ENCODE data around the gene CXCL17.

DNA sequence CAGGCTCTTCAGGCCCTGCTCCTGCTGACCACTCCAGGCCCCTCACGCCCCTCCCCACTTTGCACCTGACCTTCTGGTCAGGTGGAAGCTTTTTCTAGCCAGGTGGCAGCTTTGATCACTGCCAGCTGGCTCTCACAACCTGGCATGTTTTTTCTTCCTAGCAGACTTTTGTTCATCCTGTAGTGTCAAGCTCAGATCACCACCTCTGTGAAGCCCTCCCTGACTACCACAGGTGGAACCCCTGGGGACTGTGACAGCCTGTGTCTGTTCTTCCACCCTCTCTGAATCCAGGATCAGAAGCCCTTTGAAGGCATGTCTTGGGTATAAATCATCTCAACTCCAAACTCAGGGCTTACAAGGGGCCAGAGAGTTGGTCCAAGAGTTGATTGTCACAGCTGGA lies 42.3 kb downstream of the CXCL17 start:
- TF ChIP-seq CTCF (IDR thresholded peaks at IDR 0.05) = no peak
- no peak for TF ChIP-seq POLR2A (IDR thresholded peaks at IDR 0.05)
- TF ChIP-seq POLR2AphosphoS5 (IDR thresholded peaks at IDR 0.05; ENCODE audit: insufficient read depth in 1 of 2, low read depth in 1 of 2) = no peak

Data from vagina (tissue), 2 donors.